HepG2 (cell line): ENCODE results near the gene SEMA3F. TPM values are rescaled to one million over a fixed set of nuclear protein-coding genes. Genes with fewer than 3 reads are reported as not detected.

Source experiments
- ATAC-seq: fragments of 200-7000 bp; cut with Tn5 transposase; 3 replicates; pipeline ENCODE4 v1.9.1; 2020; ENCODE audit warnings: mild to moderate bottlenecking, moderate library complexity
- BruUV-seq: library from RNA; stranded (reverse); fragments of 400-500 nt; replicated peaks from 2 replicates; lab custom pipeline; 2021; lab: Mats Ljungman, UMichigan
- CTCF ChIA-PET: fragments of 300-600 bp; formaldehyde crosslinking; extraction: SDS; loops from one replicate; lab custom pipeline; 2021; ENCODE audit warnings: low total read pairs, inconsistent platforms, low intra/inter-chr PET ratio; lab: Yijun Ruan, JAX
- POLR2A ChIA-PET: fragments of 350-600 bp; sonication (Branson Sonifier 250); formaldehyde crosslinking; loops from one replicate; lab custom pipeline; 2020; ENCODE audit warnings: antibody characterized with exemption, inconsistent platforms; lab: Yijun Ruan, JAX
- DNase-seq: peaks from one replicate; pipeline ENCODE4 v3.0.0-alpha.2; 2015; ENCODE audit warnings: low spot score
- FAIRE-seq: peaks from 3 replicates; lab custom pipeline; 2011; peaks lifted over from hg19 to GRCh38; lab: Jason Lieb, UNC
- H2AFZ ChIP-seq: one replicate; pipeline ENCODE4 v1.6.1; 2011; ENCODE audit warnings: low read length, inconsistent platforms
- H3K27ac ChIP-seq: fragments of 300-600 bp; 3 replicates; pipeline ENCODE4 v1.8.0; 2011; ENCODE audit warnings: mixed run types, mild to moderate bottlenecking, mixed read lengths, low read length, inconsistent platforms; ENCODE audit not compliant: insufficient read depth; ENCODE audit errors: extremely low read length
- H3K27me3 ChIP-seq, 2 experiments: fragments of 200-600 bp in 1 of 2; 2 replicates in 1 of 2; 3 replicates in 1 of 2; pipeline versions ENCODE4 v1.6.0 to v1.8.0; 2011; ENCODE audit warnings: low read length in 2 of 2, mild to moderate bottlenecking in 2 of 2, moderate library complexity in 2 of 2, inconsistent platforms in 1 of 2; ENCODE audit not compliant: insufficient read depth in 2 of 2, control insufficient read depth in 1 of 2
- H3K36me3 ChIP-seq, 2 experiments: fragments of 200-600 bp in 1 of 2; replicated peaks in 1 of 2; 2 replicates in 1 of 2; 3 replicates in 1 of 2; pipeline versions ENCODE4 v1.5.1 to v1.8.0; 2011; ENCODE audit warnings: low read length in 2 of 2, inconsistent platforms in 1 of 2; ENCODE audit not compliant: insufficient read depth in 2 of 2, control insufficient read depth in 1 of 2
- H3K4me1 ChIP-seq: 2 replicates; pipeline ENCODE4 v1.5.1; 2012; ENCODE audit warnings: low read length, inconsistent platforms; ENCODE audit not compliant: insufficient read depth
- H3K4me2 ChIP-seq: 2 replicates; pipeline ENCODE4 v1.6.0; 2011; ENCODE audit warnings: low read depth, low read length, inconsistent platforms
- H3K4me3 ChIP-seq, 3 experiments: fragments of 200-600 bp in 1 of 3; sonication (generic), shearing (Covaris generic) in 1 of 3; replicated peaks in 1 of 3; 2 replicates each; pipeline ENCODE4 v1.5.1; 2011 to 2016; ENCODE audit warnings: low read length in 3 of 3, inconsistent platforms in 2 of 3, low read depth in 2 of 3, mild to moderate bottlenecking in 2 of 3, control low read depth in 1 of 3, mixed read lengths in 1 of 3; ENCODE audit not compliant: insufficient read depth in 1 of 3
- H3K79me2 ChIP-seq: one replicate; pipeline ENCODE4 v1.6.1; 2011; ENCODE audit warnings: low read length, inconsistent platforms; ENCODE audit not compliant: insufficient read depth
- H3K9ac ChIP-seq: 2 replicates; pipeline ENCODE4 v1.6.0; 2011; ENCODE audit warnings: mild to moderate bottlenecking, low read depth, low read length, inconsistent platforms; ENCODE audit not compliant: insufficient read depth
- H3K9me3 ChIP-seq: 2 replicates; pipeline ENCODE4 v1.5.1; 2012; ENCODE audit warnings: mild to moderate bottlenecking, low read length
- H4K20me1 ChIP-seq: 2 replicates; pipeline ENCODE4 v1.6.0; 2011; ENCODE audit warnings: inconsistent platforms, mild to moderate bottlenecking, low read length, moderate library complexity; ENCODE audit not compliant: insufficient read depth
- MTERF4 ChIP-seq: sonication (generic); formaldehyde crosslinking; IDR thresholded peaks from 2 replicates; pipeline ENCODE4 v1.8.0; 2023; ENCODE audit warnings: mild to moderate bottlenecking, missing genetic modification reagents
- NAIF1 ChIP-seq: sonication (generic); formaldehyde crosslinking; IDR thresholded peaks from 2 replicates; pipeline ENCODE4 v1.5.0; 2020; ENCODE audit warnings: mild to moderate bottlenecking, missing genetic modification reagents, borderline replicate concordance
- RFX5 ChIP-seq: IDR thresholded peaks from 2 replicates; pipeline ENCODE4 v1.6.1; 2011; ENCODE audit warnings: low read depth, low read length, improper control_type of control experiment
- SCMH1 ChIP-seq: sonication (generic); formaldehyde crosslinking; IDR thresholded peaks from 2 replicates; pipeline ENCODE4 v1.9.0; 2021; ENCODE audit warnings: missing genetic modification reagents, mild to moderate bottlenecking, borderline replicate concordance
- SP5 ChIP-seq: IDR thresholded peaks from 2 replicates; pipeline ENCODE4 v1.6.1; 2016; ENCODE audit warnings: low read depth, borderline replicate concordance
- ZNF460 ChIP-seq: sonication (generic); formaldehyde crosslinking; IDR thresholded peaks from 2 replicates; pipeline ENCODE4 v1.5.1; 2020; ENCODE audit warnings: missing genetic modification reagents, mild to moderate bottlenecking, borderline replicate concordance
- ZNF563 ChIP-seq: sonication (generic); formaldehyde crosslinking; IDR thresholded peaks from 2 replicates; pipeline ENCODE4 v1.8.0; 2022; ENCODE audit warnings: mild to moderate bottlenecking, moderate library complexity, missing genetic modification reagents
- ZNF746 ChIP-seq: sonication (generic); formaldehyde crosslinking; IDR thresholded peaks from 2 replicates; pipeline ENCODE4 v1.8.0; 2022; ENCODE audit warnings: mild to moderate bottlenecking, missing genetic modification reagents
- ZNF800 ChIP-seq: sonication (generic); formaldehyde crosslinking; IDR thresholded peaks from 2 replicates; pipeline ENCODE4 v1.4.0; 2020; ENCODE audit warnings: missing genetic modification reagents
- WGBS: methylation state at CpG from one replicate; pipeline ENCODE4 v1.1.6; 2017; ENCODE audit warnings: low lambda C conversion rate; 5-methylcytosine and 5-hydroxymethylcytosine counted together
- in situ Hi-C: cut with HindIII; loops from 2 replicates; pipeline ENCODE4 v1.10.0; 2017; ENCODE audit warnings: low pct_unique_long_range_greater_than_20kb; ENCODE audit not compliant: extremely low pct_ligation_motif_present
- intact Hi-C: fragments of 100-400 bp; cut with micrococcal nuclease; formaldehyde crosslinking; loops from one replicate; pipeline ENCODE4 v1.10.0; 2022; ENCODE audit not compliant: unreplicated experiment
- polyA plus RNA-seq, 8 experiments: library from polyadenylated mRNA; depleted of rRNA in 3 of 8; stranded (reverse) in 7 of 8; unstranded in 1 of 8; fragments of >200 nt; fragmentation: Illumina TruSeq in 4 of 8; extraction: Trizol in 4 of 8; gene quantifications; 2 replicates each; pipeline versions ENCODE4 v1.2.1 to v1.2.3, GENCODE V29; 2011 to 2016; ENCODE audit warnings: low read depth in 4 of 8, missing spikeins in 1 of 8, mixed read lengths in 1 of 8; ENCODE audit not compliant: insufficient read depth in 1 of 8
- total RNA-seq, 5 experiments: library from RNA; depleted of rRNA; stranded (reverse); fragments of >200 nt; fragmentation: Illumina TruSeq; extraction: Trizol; gene quantifications; 2 replicates each; pipeline ENCODE4 v1.2.3, GENCODE V29; 2016; ENCODE audit warnings: low read depth in 1 of 5
- TF ChIP-seq, protein P1 (sequence below): sonication (generic); formaldehyde crosslinking; IDR thresholded peaks from 2 replicates; pipeline ENCODE4 v1.4.0; 2020; ENCODE audit warnings: missing genetic modification reagents

Gene SEMA3F
- total and polyA plus RNA-seq, 2 of the 13 experiments (the other 11 are each of a cell fraction or from before 2014, with no cell fraction given): 7.6 to 17.2 TPM

GRCh38 chr3:50139308-50139707 is 15.8 kb upstream of the SEMA3F start:
- BruUV-seq: no TSS peak
- TF ChIP-seq, protein P1, sequence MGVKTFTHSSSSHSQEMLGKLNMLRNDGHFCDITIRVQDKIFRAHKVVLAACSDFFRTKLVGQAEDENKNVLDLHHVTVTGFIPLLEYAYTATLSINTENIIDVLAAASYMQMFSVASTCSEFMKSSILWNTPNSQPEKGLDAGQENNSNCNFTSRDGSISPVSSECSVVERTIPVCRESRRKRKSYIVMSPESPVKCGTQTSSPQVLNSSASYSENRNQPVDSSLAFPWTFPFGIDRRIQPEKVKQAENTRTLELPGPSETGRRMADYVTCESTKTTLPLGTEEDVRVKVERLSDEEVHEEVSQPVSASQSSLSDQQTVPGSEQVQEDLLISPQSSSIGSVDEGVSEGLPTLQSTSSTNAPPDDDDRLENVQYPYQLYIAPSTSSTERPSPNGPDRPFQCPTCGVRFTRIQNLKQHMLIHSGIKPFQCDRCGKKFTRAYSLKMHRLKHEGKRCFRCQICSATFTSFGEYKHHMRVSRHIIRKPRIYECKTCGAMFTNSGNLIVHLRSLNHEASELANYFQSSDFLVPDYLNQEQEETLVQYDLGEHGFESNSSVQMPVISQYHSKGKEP: no peak
- TF ChIP-seq MTERF4 (CRISPR knock-in tag): no peak
- no peak for TF ChIP-seq ZNF563 (CRISPR knock-in tag)
- TF ChIP-seq ZNF800 (CRISPR knock-in tag): no peak
- no peak for TF ChIP-seq NAIF1 (CRISPR knock-in tag)
- no peak for TF ChIP-seq RFX5
- TF ChIP-seq ZNF746 (CRISPR knock-in tag): no peak
- no peak for TF ChIP-seq ZNF460 (CRISPR knock-in tag)
- no peak for TF ChIP-seq SCMH1 (CRISPR knock-in tag)
- no peak for TF ChIP-seq SP5 (CRISPR knock-in tag)
- Histone ChIP-seq H3K4me1 (peaks cover 9% of the 10 kb centered on the region), H2AFZ (no peak overlapping the region), H3K4me3 (no peak overlapping the region), H3K27me3 (peaks cover 22 to 61% of the 10 kb centered on the region in 2 experiments; a peak in 4 of 5 replicates), H3K9me3 (no peaks in the 10 kb centered on the region), H3K79me2 (no peaks in the 10 kb centered on the region), H3K36me3 (no peaks in the 10 kb centered on the region), H3K9ac (no peak overlapping the region), H4K20me1 (no peaks in the 10 kb centered on the region), H3K27ac (no peak overlapping the region), H3K4me2 (no peak overlapping the region)
- 0% methylated on average over 2 of the region's 6 CpGs for WGBS
- no peak for FAIRE-seq
- POLR2A ChIA-PET: no interaction called here
- intact Hi-C loops: no loop called here
- in situ Hi-C loops: no loop called here
- no peak for DNase-seq
- CTCF ChIA-PET: no interaction called here
- no peak for ATAC-seq
